ENCODE measurements around the gene NEURL2. TPM values are rescaled to one million over a fixed set of nuclear protein-coding genes. Genes with fewer than 3 reads are reported as not detected.

The NEURL2 gene
- total RNA-seq (2022; extraction: Qiagen RNA extraction): 0.61 to 1.7 TPM (median 0.94 TPM) in 5 replicates

GRCh38 chr20:45890985-45891983, at the start of gene NEURL2, which contains the start of gene CTSA:
TSS of gene NEURL2 (minus strand) at chr20:45891208. CDS start at chr20:45890991, 217 bp downstream.
TSS of gene CTSA (plus strand) at chr20:45891335. CDS start at chr20:45891569, 234 bp downstream.

GRCh38 chr20:45934586-45935415, 43.8 kb upstream of the NEURL2 start, which contains the start of gene PCIF1:
TSS of gene PCIF1 (plus strand) at chr20:45934683. CDS start at chr20:45939000, 4,317 bp downstream.

GRCh38 chr20:45911486-45912343, 20.7 kb upstream of the NEURL2 start, which contains the start of gene PLTP:
TSS of gene PLTP (minus strand) at chr20:45912155. CDS start at chr20:45911452, 703 bp downstream.

GRCh38 chr20:45887346-45887715, 3.7 kb downstream of the NEURL2 start, which contains the start of gene SPATA25:
TSS of gene SPATA25 (minus strand) at chr20:45887622. CDS start at chr20:45887590, 32 bp downstream.

GRCh38 chr20:45880988-45881788, 9.8 kb downstream of the NEURL2 start, which contains the start of gene ZSWIM1:
TSS of gene ZSWIM1 (plus strand) at chr20:45881227. CDS start at chr20:45882593, 1,366 bp downstream.

GRCh38 chr20:45857114-45857881, 33.7 kb downstream of the NEURL2 start, which contains the start of the genes ACOT8 and ZSWIM3:
TSS of gene ACOT8 (minus strand) at chr20:45857392. CDS start at chr20:45857315, 77 bp downstream.
TSS of gene ZSWIM3 (plus strand) at chr20:45857614. CDS start at chr20:45857826, 212 bp downstream.

Other genes with a start within 250 kb of the NEURL2 start
- gene WFDC11, start 221.0 kb downstream of the NEURL2 start, total RNA-seq (2022; extraction: Qiagen RNA extraction): not detected in 5 replicates
- not detected in 5 replicates for gene WFDC13, start 189.2 kb downstream of the NEURL2 start, total RNA-seq (2022; extraction: Qiagen RNA extraction)
- not detected in 5 replicates for gene WFDC10B, start 186.2 kb downstream of the NEURL2 start, total RNA-seq (2022; extraction: Qiagen RNA extraction)
- not detected in 5 replicates for gene SPINT4, start 168.9 kb downstream of the NEURL2 start, total RNA-seq (2022; extraction: Qiagen RNA extraction)
- 0.44 TPM in 1 of 5 replicates, not detected in the others for gene WFDC3, start 99.3 kb downstream of the NEURL2 start, total RNA-seq (2022; extraction: Qiagen RNA extraction)
- 32.1 to 37.5 TPM (median 35.7 TPM) in 5 replicates for gene DNTTIP1, start 99.3 kb downstream of the NEURL2 start, total RNA-seq (2022; extraction: Qiagen RNA extraction)
- 215 to 248 TPM (median 240 TPM) in 5 replicates for gene UBE2C, start 78.6 kb downstream of the NEURL2 start, total RNA-seq (2022; extraction: Qiagen RNA extraction)
- 0.28 TPM in 1 of 5 replicates, not detected in the others for gene TNNC2, start 63.9 kb downstream of the NEURL2 start, total RNA-seq (2022; extraction: Qiagen RNA extraction)
- gene SNX21, start 57.4 kb downstream of the NEURL2 start, total RNA-seq (2022; extraction: Qiagen RNA extraction): 7.8 to 11.6 TPM (median 10.7 TPM) in 5 replicates
- 14.5 to 20.5 TPM (median 19.7 TPM) in 5 replicates for gene ACOT8, start 33.8 kb downstream of the NEURL2 start, total RNA-seq (2022; extraction: Qiagen RNA extraction)
- gene ZSWIM3, start 33.6 kb downstream of the NEURL2 start, total RNA-seq (2022; extraction: Qiagen RNA extraction): 1.3 to 1.9 TPM (median 1.7 TPM) in 5 replicates
- gene ZSWIM1, start 10.0 kb downstream of the NEURL2 start, total RNA-seq (2022; extraction: Qiagen RNA extraction): 4.8 to 5.9 TPM (median 5.8 TPM) in 5 replicates
- 0.19 to 0.53 TPM (median 0.40 TPM) in 3 of 5 replicates, not detected in the others for gene SPATA25, start 3.6 kb downstream of the NEURL2 start, total RNA-seq (2022; extraction: Qiagen RNA extraction)
- gene CTSA, start 127 bp upstream of the NEURL2 start, total RNA-seq (2022; extraction: Qiagen RNA extraction): 94.8 to 123 TPM (median 110 TPM) in 5 replicates
- gene PLTP, start 20.9 kb upstream of the NEURL2 start, total RNA-seq (2022; extraction: Qiagen RNA extraction): 1.6 to 2.0 TPM (median 1.8 TPM) in 5 replicates
- gene PCIF1, start 43.5 kb upstream of the NEURL2 start, total RNA-seq (2022; extraction: Qiagen RNA extraction): 27.8 to 35.7 TPM (median 33.3 TPM) in 5 replicates
- gene ZNF335, start 81.0 kb upstream of the NEURL2 start, total RNA-seq (2022; extraction: Qiagen RNA extraction): 6.8 to 10.2 TPM (median 9.2 TPM) in 5 replicates
- 0.19 to 0.48 TPM (median 0.40 TPM) in 5 replicates for gene MMP9, start 117.7 kb upstream of the NEURL2 start, total RNA-seq (2022; extraction: Qiagen RNA extraction)
- gene SLC12A5, start 138.0 kb upstream of the NEURL2 start, total RNA-seq (2022; extraction: Qiagen RNA extraction): 13.5 to 17.2 TPM (median 14.0 TPM) in 5 replicates
- 17.7 to 23.9 TPM (median 20.3 TPM) in 5 replicates for gene NCOA5, start 198.8 kb upstream of the NEURL2 start, total RNA-seq (2022; extraction: Qiagen RNA extraction)
- 4.2 to 4.9 TPM (median 4.5 TPM) in 5 replicates for gene CD40, start 227.1 kb upstream of the NEURL2 start, total RNA-seq (2022; extraction: Qiagen RNA extraction)